22Rv1 (cell line): ENCODE measurements around the gene TSC1.

Experiments
- ZFX ChIP-seq: fragments of 450-650 bp; IDR thresholded peaks from 2 replicates; pipeline ENCODE4 v1.6.1; 2017; ENCODE audit warnings: antibody characterized with exemption, borderline replicate concordance
- TF ChIP-seq, protein P1 (sequence below): fragments of 450-650 bp; IDR thresholded peaks from 2 replicates; pipeline ENCODE4 v1.5.1; 2017; ENCODE audit warnings: mild to moderate bottlenecking

GRCh38 chr9:132855904-132856303, 88.5 kb downstream of the TSC1 start:
- TF ChIP-seq, protein P1, sequence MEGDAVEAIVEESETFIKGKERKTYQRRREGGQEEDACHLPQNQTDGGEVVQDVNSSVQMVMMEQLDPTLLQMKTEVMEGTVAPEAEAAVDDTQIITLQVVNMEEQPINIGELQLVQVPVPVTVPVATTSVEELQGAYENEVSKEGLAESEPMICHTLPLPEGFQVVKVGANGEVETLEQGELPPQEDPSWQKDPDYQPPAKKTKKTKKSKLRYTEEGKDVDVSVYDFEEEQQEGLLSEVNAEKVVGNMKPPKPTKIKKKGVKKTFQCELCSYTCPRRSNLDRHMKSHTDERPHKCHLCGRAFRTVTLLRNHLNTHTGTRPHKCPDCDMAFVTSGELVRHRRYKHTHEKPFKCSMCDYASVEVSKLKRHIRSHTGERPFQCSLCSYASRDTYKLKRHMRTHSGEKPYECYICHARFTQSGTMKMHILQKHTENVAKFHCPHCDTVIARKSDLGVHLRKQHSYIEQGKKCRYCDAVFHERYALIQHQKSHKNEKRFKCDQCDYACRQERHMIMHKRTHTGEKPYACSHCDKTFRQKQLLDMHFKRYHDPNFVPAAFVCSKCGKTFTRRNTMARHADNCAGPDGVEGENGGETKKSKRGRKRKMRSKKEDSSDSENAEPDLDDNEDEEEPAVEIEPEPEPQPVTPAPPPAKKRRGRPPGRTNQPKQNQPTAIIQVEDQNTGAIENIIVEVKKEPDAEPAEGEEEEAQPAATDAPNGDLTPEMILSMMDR = no peak
- TF ChIP-seq ZFX = no peak
